NCI-H69 (cell line): ENCODE measurements around the gene MAN2A1.
A peak's percentile ranks its signal among the peaks of the same experiment; 100 is the strongest.
"Not testable (repeated sequence)": the region's sequence is repeated elsewhere in the genome, so short reads cannot be mapped to it uniquely, and the experiment has no call there.

ENCODE experiments used
- DNase-seq: peaks from one replicate; lab custom pipeline; 2025; lab: John Stamatoyannopoulos, UW

The MAN2A1 gene

DNA sequence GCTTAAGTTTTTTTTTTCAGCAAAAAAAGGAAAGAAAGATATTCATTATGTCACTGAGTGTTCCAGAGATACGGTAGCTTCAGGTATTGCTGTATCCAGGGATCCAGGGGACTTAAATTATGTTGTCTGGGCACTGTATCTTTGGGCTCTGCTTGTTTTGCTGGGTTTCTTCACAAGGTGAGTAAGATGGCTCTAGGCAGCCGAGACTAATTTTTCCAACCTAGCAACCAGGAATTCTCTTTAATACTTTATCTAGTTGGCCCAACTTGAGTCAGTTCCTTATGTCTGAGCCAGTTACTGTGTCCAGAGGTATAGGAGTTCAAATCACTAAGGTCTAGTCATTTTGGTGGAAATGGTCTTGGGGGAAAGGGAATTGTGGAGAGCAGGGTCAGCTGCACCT is 66.0 kb downstream of the MAN2A1 start:
- no peak for DNase-seq

DNA sequence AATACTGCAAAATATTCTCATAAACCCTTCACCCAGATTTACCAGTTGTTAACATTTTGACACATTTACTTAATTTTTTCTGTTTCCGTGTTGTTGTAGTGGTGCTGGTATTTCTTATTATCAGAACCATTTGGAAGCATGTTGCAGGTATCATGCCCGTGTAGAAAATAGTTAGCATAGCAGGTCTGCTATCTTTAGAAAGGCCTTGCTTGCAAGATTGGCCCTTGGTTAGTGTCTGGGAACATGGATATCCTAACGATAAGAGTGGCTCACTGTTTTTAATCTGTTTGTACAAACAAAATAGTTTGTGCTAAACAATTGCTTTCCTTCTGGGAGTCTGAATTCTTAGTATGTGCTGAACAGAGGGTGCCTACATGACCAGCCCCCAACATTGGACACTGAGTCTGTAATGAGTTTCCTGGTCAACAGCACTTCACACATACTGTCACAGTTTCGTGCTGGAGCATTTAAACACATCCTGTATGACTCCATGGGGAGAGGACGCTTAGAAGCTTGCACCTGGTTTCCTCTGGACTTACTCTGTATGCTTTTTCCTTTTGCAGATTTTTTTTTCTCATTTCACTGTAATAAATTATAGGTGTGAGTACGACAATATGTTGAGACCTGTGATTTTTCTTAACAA is 66.9 kb downstream of the MAN2A1 start:
- no peak for DNase-seq

DNA sequence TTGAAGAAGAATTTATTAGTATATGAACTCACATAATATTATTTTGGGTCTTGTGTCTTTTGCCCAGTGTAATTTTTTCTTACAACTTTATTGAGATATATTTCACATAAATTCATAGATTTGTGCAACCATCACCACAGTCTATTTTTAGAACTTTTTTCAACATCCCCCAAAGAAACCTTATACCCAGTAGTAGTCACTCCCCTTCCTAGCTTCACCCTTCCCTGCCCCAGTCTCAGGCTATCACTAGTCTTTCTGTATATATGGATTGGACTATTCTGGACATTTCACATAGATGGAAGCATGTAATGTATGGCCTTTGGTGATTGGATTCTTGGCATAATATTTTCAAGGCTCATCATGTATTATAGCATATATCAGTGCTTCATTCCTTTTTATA is 67.8 kb downstream of the MAN2A1 start:
- DNase-seq = no peak

DNA sequence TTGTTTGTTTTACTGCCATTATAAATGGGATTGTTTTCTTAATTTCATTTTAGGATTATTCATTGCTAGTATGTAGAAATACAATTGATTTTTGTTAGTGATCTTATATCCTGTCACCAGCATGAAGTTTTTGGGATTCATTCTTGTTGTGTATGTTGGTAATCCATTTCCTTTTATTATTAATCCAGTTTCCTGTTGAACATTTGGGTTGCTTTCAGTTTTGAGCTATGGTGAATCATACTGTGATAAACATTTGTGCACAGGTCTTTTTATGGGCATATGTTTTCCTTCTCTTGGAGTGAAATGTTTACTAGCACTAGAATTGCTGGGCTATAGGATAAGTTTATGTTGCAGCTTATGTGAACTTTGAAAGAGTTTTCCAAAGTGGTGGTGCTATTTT is 69.6 kb downstream of the MAN2A1 start:
- no peak for DNase-seq

DNA sequence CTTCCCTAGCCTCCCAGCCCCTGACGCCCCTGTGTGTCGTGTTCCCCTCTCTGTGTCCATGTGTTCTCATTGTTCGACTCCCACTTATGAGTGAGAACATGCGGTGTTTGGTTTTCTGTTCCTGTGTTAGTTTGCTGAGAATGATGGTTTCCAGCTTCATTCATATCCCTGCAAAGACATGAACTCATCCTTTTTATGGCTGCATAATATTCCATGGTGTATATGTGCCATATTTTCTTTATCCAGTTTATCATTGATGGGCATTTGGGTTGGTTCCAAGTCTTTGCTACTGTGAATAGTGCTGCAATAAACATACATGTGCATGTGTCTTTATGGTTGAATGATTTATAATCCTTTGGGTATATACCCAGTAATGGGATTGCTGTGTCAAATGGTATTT is 70.4 kb downstream of the MAN2A1 start:
- DNase-seq = not testable (repeated sequence)

DNA sequence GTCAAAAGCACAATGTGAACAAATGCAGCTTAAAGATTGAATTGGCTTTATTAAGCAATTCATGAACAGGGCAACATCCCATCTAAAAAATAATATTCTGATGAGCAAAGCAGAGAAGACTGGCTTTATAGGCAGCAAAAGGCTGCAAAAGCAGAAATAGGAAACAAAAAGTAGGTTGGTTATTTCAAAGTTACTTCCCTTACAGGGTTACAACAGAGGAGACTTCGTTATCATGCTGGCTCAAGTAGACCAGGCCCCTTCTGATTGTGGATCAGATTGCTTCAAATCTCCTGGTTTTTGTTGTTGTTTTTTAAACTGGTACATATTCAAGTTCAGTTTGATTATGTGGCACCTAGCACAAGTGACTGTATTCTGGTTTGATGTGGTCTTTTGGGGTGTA is 73.1 kb downstream of the MAN2A1 start:
- DNase-seq = no peak

DNA sequence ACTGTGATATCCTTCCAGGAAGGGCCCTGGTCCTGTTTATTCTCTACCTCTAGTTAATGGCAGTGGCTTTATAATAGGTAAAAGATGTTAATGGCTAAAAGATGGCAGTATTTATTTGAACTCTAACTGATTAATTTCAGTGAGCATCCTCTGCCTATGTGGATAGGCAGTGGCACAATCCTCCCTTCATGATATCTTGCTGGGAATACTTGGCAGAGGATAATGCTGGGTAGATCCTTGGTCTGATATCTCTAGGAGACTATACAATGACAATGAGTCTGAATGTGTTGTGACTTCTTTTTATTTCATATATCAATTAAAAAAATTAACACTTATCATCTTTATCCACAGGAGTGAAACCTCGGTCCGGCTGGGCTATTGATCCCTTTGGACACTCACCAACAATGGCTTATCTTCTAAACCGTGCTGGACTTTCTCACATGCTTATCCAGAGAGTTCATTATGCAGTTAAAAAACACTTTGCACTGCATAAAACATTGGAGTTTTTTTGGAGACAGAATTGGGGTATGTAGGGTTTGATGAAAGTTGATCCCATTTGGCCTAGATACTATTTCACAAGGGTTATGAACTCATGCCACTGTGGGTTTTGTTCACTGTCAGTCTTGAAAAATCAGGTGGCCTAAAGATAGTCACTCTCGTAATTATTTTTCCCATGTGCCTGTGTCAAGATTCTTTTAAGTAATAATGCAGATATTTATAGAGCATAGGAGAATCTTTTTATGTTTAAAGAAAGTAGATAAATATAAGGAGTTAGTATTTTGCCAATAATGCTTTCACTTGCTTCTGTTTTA is 77.7 kb downstream of the MAN2A1 start:
- no peak for DNase-seq

DNA sequence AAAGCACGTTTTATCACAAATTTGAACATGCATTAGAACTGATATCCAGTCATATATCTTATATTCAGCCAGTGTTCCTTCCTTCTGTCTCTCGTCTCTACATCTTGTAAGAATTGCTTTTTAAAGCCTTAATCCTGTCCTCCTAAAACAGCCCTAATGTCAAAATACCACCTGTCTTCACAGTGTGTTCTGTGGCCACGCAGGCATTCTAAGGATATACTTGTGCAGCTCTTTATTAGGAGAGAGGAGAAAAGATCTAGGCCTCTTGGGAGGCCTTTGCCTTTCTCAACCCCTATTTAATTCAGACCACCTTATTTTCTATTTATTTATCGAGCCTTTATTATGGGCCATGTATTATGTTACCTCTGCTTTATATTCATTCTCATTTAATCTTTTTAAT is 78.3 kb downstream of the MAN2A1 start:
- no peak for DNase-seq

DNA sequence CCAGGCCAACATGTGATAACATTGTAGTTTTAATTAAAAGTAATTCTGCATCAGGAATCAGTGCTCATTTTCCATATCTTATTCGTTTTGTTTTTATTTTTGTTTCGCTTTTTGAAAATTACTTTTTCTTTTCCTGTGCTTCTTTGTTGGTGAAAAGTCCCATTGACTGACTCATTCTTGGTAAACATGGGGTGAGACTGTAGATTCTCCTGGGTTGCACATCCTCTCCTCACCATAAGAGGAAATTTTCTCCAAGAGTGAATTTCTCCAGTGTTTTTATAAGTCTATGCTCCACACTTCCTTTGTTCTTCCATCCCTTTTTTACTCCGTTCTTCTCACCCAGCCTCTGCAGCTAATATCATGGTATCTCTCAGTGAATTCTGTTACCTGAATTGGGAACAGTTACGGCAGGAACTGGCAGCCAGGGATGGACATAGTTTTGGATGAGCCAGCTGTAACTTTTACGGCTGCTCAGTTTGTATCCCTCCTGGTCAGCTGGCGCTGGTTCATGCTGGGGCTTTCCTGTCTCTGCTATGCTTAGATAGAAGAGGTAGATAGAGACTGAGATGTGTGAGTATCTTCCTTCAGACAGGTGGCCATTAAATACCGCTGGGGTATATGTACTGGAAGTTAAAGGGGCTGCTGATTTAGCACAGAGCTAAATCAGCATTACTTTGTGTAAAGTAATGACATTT is 80.0 kb downstream of the MAN2A1 start:
- DNase-seq = no peak

DNA sequence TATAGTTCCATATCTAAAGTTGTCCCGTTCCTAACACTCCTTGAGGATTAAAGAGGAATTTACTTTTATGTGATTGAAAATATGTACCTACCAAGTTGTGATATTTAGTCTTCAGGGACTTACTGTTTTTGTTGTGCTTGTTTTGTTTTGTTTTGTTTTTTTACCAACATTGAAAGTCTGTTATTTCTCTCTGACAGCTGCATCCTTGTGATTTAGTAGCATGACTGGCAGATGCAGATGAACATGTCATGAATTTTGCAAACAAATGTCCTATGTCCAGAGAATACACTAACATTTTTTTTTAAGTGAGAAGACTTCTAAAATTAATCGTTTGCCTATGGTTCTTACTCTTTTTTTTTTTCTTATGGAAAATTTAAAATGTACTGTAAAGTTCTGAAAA is 85.4 kb downstream of the MAN2A1 start:
- no peak for DNase-seq

DNA sequence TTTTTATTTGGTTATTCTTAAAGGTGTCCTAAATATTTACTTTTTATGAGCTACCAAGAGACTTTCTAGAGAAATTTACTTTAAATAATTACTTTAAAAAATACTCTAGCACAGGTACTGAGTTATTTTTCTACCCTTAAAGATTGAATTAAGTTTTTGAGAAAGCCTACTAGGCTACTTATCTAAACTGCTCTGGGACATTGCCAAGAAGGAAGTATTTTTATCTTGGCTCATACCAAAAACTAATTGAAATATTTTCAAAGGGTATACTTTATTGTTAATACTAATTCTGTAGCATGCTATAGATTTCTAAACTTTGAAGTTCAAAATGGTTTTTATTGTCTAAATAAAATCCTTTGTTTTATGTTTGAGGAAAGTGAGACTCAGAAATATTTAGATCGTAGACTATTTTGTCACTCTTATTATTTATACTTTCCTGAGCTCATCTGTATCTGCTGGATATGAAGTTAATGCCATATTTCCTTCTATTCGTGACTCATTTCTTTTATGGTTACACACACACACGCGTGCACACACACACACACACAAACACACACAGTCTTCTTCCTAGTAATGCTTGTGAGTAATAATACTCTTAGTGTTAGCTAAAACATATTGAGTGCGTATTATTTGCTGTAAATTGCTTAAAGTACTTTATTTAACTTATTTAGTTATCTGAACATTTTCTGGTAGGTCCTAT is 89.5 kb downstream of the MAN2A1 start:
- no peak for DNase-seq

DNA sequence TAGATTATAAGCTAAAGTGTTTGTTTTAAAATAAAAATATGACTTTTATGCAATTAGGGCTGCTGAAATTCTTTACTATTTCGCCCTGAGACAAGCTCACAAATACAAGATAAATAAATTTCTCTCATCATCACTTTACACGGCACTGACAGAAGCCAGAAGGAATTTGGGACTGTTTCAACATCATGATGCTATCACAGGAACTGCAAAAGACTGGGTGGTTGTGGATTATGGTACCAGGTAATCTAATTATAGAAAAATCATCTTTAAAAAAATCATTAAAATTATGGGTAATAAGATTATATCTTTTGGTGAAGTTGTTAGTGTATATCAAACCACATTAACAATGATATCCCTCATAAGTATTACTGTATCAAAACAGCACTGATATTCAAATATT is 95.0 kb downstream of the MAN2A1 start:
- DNase-seq = no peak

DNA sequence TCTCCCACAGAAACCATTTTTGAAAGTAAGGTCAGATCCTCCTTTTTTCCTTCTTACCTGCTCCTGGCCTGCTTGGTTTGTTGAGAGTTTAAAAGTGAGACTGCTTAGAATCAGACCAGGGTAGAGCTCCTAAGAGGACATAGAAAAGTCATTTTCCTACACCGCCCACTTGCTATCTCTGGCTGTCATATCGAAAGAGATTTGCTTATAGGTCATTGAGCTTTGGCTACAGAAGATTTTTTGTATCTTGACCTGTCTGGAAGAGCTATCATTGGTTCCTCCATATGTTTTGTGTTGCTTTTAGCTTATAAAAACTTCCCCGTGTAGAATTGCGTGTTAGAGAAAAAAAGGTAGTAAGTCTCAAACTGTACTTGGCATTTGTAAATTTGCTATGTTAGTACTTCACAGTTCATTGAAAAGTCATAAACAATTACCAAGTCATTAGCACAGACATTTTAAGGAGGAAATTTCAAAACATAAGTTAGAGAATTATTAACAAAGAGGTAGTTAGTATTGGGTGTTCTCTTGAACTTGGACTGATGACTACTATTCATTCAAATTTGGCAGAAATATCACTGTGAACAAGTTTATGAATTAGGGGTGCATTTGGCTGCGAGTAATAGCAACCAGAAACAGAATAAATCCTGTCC is 96.6 kb downstream of the MAN2A1 start:
- no peak for DNase-seq

DNA sequence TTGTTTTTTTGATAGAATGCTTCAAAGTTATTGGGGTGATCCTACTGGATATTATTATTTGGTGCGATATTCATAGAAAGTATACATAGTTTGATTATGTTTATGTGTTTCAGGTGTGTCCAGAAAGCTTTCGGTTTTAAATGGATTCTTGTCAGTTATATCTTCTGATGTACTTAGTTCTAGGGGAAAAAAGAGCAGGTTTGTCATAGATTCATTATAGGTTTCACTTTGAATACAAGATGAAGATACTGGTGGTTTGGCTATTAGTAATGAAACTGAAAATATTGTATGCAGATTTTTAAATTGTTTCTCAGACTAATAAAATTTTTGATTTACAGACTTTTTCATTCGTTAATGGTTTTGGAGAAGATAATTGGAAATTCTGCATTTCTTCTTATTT is 98.9 kb downstream of the MAN2A1 start:
- DNase-seq = no peak

DNA sequence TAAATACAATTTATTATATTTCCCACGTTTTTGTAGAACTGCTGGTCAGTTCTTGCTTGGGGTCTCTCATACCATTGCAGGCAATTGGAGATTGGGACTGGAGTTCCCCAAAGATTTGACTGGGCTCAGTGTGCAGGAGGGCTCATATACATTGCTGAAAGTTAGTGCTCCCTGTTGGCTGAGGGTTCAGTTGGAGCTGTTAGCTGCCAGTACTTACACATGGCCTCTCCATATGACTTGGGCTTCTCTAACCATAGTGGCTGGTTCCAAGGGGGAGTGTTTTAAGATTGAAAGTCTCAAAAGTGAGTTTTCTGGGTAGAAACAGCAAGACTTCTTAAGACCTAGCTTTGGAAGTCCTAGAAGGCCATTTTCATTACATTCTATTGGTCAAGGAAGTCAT is 102.9 kb downstream of the MAN2A1 start:
- no peak for DNase-seq

DNA sequence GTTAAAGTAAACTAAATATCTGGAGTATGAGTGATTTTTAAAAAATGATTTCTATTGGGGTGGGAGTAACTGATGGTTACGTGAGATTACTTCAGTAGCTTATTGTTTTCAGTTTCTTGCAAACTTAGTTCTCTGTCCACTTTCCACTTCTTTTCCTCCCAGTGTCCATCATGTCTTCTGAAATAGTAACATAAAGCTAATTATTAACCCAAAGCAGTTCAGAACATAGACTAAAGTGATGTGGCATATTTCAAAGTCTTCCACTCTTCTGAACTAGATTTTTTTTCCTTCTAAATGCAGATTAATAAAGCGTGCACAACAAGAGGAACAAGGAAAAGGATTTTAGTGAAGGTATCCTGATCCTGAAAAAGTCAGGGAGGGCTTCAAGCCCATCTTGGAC is 114.1 kb downstream of the MAN2A1 start:
- DNase-seq = no peak

DNA sequence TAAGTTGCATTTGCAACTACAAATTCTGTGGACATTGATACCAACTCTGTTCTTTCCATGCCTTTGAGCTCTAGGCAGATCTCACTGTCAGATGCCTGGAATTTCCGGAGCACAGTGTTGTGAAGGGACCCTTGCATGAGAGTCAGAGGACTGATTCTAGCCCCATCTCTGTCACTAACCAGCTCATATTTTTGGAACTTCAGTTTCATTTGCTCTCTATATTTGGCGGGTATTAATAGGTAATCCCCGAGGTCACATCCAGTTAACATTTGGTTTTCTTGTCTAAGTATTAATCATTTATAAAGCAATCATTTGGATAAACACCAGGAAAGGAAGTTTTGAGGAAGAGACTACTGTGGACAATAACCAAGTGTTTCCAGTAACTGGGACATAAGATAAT is 115.7 kb downstream of the MAN2A1 start:
- DNase-seq = no peak

DNA sequence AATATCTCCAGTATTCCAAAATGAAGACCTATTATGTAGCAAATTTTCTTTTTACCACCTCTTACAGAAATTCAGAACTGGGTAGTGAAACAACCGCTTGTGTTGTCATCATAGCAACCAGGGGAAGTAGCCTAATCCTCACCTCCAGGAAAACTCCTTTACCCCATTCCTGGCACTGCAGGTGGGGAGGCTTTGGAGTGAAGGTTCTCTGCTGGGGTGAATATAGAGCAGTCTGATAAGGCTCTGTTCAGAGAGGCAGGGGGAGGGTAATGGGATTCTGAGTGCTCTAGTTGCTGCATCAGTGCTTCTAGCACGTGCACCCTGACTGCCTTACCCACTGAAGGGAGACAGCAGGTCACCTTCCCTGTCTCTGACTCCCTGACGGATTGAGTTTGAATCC is 116.2 kb downstream of the MAN2A1 start:
- DNase-seq = peak; percentile 10

DNA sequence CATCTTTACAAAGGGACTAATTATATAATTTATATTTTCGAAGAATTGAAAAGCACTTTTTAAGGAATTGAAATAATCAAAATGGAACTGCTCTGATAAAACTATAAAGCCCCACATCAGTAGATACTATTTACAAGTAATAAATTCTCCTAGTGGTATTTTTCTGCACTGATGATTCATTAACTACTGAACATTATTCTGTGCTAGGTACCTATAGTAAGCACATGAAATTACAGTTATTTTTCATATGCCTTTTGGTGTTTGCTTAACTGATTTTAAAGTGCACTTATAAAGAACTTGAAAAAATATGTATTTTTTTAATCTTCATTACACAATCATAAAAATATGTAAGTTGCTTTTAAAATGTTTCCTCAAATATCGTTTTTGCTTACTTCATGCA is 123.0 kb downstream of the MAN2A1 start:
- no peak for DNase-seq

DNA sequence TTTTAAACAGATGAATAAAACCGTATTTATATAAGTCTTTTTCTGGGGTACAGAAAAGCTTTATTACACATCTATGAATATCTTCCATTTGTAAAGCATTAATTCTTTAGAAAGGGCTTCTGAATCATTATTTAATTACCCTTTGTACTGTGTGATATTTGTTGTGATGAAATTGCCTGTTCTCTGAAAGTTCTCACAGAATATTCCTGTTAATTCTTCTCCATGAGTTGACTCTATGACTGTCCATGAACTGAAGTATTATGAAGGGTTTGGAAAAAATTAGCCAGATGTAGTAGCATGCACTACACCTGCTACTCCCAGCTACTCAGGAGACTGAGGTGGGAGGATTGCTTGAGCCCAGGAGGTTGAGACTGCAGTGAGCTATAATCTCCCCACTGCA is 127.0 kb downstream of the MAN2A1 start:
- no peak for DNase-seq

DNA sequence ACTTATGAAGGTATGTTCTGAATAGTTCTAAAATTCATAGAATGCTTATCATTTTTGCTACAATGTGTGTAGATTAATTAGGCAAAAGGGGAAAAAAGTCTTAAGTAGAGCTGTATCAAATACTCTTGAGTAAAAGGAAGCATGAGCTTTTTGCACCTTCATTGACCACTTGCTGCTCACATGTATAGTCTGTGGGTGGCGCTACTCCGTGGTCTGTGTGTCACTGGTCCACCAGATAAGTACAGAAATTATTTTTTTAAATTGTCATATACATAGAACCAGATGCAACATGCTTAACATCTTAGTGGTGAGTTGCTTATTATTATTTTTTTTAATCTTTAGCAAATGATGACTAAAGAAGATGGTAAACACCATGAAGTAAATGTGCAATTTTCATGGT is 130.2 kb downstream of the MAN2A1 start:
- DNase-seq = no peak

DNA sequence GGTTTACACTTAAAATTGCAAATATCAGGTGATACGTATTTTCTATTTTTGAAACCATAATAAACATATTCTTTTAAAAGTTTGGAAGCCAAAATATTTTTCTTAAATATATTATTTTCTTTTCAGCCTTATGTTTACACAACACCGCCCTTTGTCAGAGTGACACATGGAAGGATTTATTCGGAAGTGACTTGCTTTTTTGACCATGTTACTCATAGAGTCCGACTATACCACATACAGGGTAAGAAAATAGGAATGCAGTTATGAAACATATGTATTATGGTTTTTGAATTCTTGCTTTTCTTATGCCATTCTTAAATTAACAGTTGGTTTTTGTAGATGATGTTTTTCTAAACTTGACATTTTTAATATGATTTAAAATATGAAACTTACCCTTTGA is 133.9 kb downstream of the MAN2A1 start:
- no peak for DNase-seq
